Measurements from ENCODE around the gene SDCCAG8. TPM values are rescaled to one million over a fixed set of nuclear protein-coding genes. Genes with fewer than 3 reads are reported as not detected.

Gene SDCCAG8
- total and polyA plus RNA-seq, 2 donors from 2014 or later: 29.6 to 53.2 TPM

- Histone ChIP-seq H3K9ac (ENCODE audit: low read length in 3 of 3) (no peak overlapping the region), H3K36me3 (ENCODE audit: control insufficient read depth in 2 of 3, insufficient read depth in 3 of 3, low read length in 3 of 3) (peaks cover 0 to 12% (median 3%) of the 10 kb centered on the region in 3 donors), H3K4me3 (ENCODE audit: low read length in 3 of 3) (no peak overlapping the region), H3K27me3 (ENCODE audit: control insufficient read depth, insufficient read depth, low read length) (no peaks in the 10 kb centered on the region), H3K4me1 (ENCODE audit: control insufficient read depth in 2 of 3, insufficient read depth in 2 of 3, low read depth in 1 of 3, low read length in 3 of 3) (no peaks in the 10 kb centered on the region), H3K27ac (ENCODE audit: low read depth in 2 of 2, low read length in 2 of 2) (no peak overlapping the region), H3K9me3 (ENCODE audit: control insufficient read depth in 2 of 3, insufficient read depth in 1 of 3, low read length in 3 of 3) (no peaks in the 10 kb centered on the region)
- no peak for FAIRE-seq
- DNase-seq: no peak
- no peak for TF ChIP-seq CTCF (IDR thresholded peaks at IDR 0.05; ENCODE audit: borderline replicate concordance, extremely low read depth, insufficient read depth)
- intact Hi-C loops (cut with DNase I): no loop called here
These were observed 36.3 kb downstream of the SDCCAG8 start for GRCh38 chr1:243292117-243292516.

GRCh38 chr1:243293941-243294722 lies 38.3 kb downstream of the SDCCAG8 start:
- Histone ChIP-seq H3K9ac (ENCODE audit: low read length in 3 of 3) (no peak overlapping the region), H3K27ac (ENCODE audit: low read depth in 2 of 2, low read length in 2 of 2) (no peak overlapping the region), H3K36me3 (ENCODE audit: control insufficient read depth in 2 of 3, insufficient read depth in 3 of 3, low read length in 3 of 3) (peaks cover 0 to 12% (median 3%) of the 10 kb centered on the region in 3 donors), H3K4me1 (ENCODE audit: control insufficient read depth in 2 of 3, insufficient read depth in 2 of 3, low read depth in 1 of 3, low read length in 3 of 3) (no peaks in the 10 kb centered on the region), H3K4me3 (ENCODE audit: low read length in 3 of 3) (no peak overlapping the region), H3K27me3 (ENCODE audit: control insufficient read depth, insufficient read depth, low read length) (no peaks in the 10 kb centered on the region), H3K9me3 (ENCODE audit: control insufficient read depth in 2 of 3, insufficient read depth in 1 of 3, low read length in 3 of 3) (no peaks in the 10 kb centered on the region)
- DNase-seq (no peak), FAIRE-seq (no peak)
- no peak for TF ChIP-seq CTCF (IDR thresholded peaks at IDR 0.05; ENCODE audit: borderline replicate concordance, extremely low read depth, insufficient read depth)
- intact Hi-C loops (cut with DNase I): no loop called here

- DNase-seq: no peak
- intact Hi-C loops (cut with DNase I): no loop called here
- Histone ChIP-seq H3K4me1 (ENCODE audit: control insufficient read depth in 2 of 3, insufficient read depth in 2 of 3, low read depth in 1 of 3, low read length in 3 of 3) (no peaks in the 10 kb centered on the region), H3K27ac (ENCODE audit: low read depth in 2 of 2, low read length in 2 of 2) (no peak overlapping the region), H3K9ac (ENCODE audit: low read length in 3 of 3) (no peak overlapping the region), H3K36me3 (ENCODE audit: control insufficient read depth in 2 of 3, insufficient read depth in 3 of 3, low read length in 3 of 3) (peaks cover 0 to 12% (median 0%) of the 10 kb centered on the region in 3 donors), H3K9me3 (ENCODE audit: control insufficient read depth in 2 of 3, insufficient read depth in 1 of 3, low read length in 3 of 3) (no peaks in the 10 kb centered on the region), H3K4me3 (ENCODE audit: low read length in 3 of 3) (no peak overlapping the region), H3K27me3 (ENCODE audit: control insufficient read depth, insufficient read depth, low read length) (no peaks in the 10 kb centered on the region)
- no peak for TF ChIP-seq CTCF (IDR thresholded peaks at IDR 0.05; ENCODE audit: borderline replicate concordance, extremely low read depth, insufficient read depth)
- FAIRE-seq: no peak
These were observed 38.9 kb downstream of the SDCCAG8 start for GRCh38 chr1:243294723-243295121.

Measured in kidney (tissue), 14 donors.